Heart left ventricle (tissue), 13 donors: ENCODE results near the gene BCL11A.

Experiments
- CTCF ChIP-seq, 12 donors: fragments of 200-600 bp; sonication (generic) in 4 of 12; IDR thresholded peaks; one replicate each; pipeline versions ENCODE4 v1.5.0 to v1.8.0; 2018 to 2022; ENCODE audit warnings: antibody characterized with exemption in 12 of 12, mild to moderate bottlenecking in 5 of 12
- POLR2A ChIP-seq, 2 donors: fragments of 450-650 bp; IDR thresholded peaks; one replicate each; pipeline ENCODE4 v1.6.1; 2017; ENCODE audit warnings: antibody characterized with exemption in 2 of 2, mild to moderate bottlenecking in 2 of 2, moderate library complexity in 2 of 2
- donor health status: ischemic (EF 13 %, LVEDD 7.1; RV severe dilation, severe dysfunction).
- donor health status: DM: no; HTN: yes; CAD: no.
- donor health status: DM: no; HTN: no; CAD: no.
- donor health status: ischemic (EF 25% LVEDD 6.9; RV normal size, moderate dysfunction).
- donor health status: ischemic (EF 25% LVEDD 5.7; RV mildly dilated, moderate dysfunction).
- donor health status: ischemic (EF 35%, LVEDD 5.7; RV mildly dilated, moderate dysfunction).
- donor health status: nonischemic (EF 11% LVEDD 7.7; RV severe dilation, severe dysfunction).
- donor health status: DM: yes; HTN: yes; CAD: no.
- donor health status: PGD.
- donor health status: ischemic (EF 29% LVEDD 5.4; RV normal size, mild dysfunction).
- donor health status: nonischemic (EF 23%, LVEDD 6.1; RV moderate dilation, normal function).

GRCh38 chr2:60551240-60552077 lies 2.0 kb downstream of the BCL11A start:
- TF ChIP-seq CTCF (IDR thresholded peaks at IDR 0.05) (no peak), POLR2A (IDR thresholded peaks at IDR 0.05) (no peak)
